ENCODE data around the gene DNAJB5.

DNAJB5 gene

DNA sequence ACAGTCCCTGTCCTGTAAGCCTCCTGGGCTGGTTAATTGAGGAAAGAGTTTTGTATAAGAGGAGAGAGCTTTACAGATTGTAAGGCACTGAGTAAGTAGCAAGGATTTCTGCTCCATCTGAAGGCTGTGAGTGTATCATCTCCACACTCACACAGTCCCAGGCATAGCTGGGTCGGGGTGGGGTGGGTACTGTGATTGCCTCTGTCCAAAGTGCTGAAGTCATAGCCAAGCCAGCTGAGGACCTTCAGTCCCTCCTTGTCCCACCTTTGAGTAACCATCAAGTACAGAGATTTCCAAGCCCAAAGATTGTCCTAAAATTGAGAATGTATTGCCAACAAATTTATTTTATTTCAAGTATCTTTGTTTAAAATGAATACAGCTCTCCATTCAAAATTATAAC, 5.5 kb upstream of the DNAJB5 start:
- DNase-seq (ENCODE audit: low spot score), result no peak

GRCh38 chr9:34985311-34985899, 4.1 kb upstream of the DNAJB5 start:
- DNase-seq (ENCODE audit: low spot score), result peak; percentile 53

- DNase-seq (ENCODE audit: low spot score), result no peak
Measured at GRCh38 chr9:34986540-34987047, 3.0 kb upstream of the DNAJB5 start.

DNA sequence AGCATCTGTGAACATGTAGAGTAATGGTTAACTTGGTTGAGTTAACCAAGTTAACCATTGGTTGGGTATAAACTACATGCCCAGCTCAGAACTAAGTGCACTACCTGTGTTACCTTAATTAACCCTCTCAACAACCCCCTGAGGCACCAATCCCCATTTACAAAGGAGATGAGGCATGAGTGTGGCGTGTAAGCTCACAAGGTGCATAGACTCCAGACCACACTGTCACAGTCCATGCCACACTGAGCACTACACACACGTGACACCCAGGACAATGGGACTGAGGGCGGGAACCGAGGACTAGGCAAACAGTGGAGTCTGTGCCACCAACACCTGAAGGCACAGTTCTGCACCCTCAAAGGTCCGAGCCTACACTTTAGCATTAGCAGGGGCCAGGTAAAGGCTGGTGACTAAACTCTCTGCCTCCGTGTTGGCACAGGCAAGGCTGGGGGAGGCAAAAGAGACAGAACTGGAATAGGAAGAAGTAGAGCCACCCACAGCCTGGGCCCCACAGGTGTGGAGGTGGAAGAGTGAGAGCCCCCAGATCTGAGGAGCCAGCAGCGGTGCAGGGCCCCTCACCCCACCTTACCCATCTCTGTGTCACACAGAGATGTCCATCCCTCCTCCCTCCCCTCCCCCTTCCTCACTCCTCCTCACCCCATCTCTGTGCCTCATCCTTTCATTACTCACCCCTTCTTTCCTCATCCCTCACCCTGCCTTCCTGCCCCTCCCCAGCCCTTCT, 2.2 kb upstream of the DNAJB5 start:
- no peak for DNase-seq (ENCODE audit: low spot score)

- DNase-seq (ENCODE audit: low spot score), result no peak
Measured at GRCh38 chr9:34988218-34989002, 1.1 kb upstream of the DNAJB5 start.

GRCh38 chr9:34989946-34990635, 546 bp downstream of the DNAJB5 start:
- peak; percentile 75 for DNase-seq (ENCODE audit: low spot score)

- DNase-seq (ENCODE audit: low spot score), result no peak
Measured at GRCh38 chr9:34990908-34991606, 1.5 kb downstream of the DNAJB5 start.

DNA sequence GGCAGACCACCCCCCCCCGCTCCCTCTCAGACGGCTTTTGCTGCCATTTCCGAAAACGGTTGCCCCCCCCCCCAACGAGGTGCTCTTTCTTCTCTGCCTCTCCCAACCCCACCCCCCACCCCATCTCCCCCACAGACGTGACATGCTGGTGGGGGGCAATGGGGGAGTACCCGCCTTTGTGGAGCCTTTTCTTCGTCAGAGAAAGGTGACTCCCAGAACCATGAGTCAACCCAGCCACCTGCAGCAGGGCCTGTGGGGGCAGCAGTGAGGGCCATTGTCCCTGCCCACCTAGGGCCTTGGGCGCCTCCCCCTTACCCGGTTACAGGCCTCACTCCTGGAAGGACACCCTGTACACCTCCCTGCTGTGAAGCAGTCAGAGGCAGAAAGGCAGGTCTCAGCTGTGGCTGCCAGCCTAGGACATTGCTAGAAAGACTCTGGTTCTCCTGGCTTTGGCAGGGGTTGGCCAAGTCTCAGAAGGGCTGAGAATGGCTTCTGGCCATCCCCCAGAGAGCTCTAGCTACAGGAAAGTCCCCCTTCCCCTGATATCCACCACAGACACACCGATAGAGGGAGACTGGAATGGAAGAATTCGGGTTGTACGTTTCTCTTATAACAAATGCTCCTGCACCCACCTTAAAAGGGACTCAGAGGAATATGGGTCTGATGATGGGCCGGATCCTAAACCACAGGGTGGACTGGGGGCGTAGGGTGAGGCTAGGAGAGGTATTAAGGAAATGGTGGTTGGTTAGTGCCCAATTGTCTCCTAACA, 2.2 kb downstream of the DNAJB5 start:
- no peak for DNase-seq (ENCODE audit: low spot score)

- DNase-seq (ENCODE audit: low spot score), result no peak
Measured at GRCh38 chr9:34992376-34992951, 2.9 kb downstream of the DNAJB5 start.

DNA sequence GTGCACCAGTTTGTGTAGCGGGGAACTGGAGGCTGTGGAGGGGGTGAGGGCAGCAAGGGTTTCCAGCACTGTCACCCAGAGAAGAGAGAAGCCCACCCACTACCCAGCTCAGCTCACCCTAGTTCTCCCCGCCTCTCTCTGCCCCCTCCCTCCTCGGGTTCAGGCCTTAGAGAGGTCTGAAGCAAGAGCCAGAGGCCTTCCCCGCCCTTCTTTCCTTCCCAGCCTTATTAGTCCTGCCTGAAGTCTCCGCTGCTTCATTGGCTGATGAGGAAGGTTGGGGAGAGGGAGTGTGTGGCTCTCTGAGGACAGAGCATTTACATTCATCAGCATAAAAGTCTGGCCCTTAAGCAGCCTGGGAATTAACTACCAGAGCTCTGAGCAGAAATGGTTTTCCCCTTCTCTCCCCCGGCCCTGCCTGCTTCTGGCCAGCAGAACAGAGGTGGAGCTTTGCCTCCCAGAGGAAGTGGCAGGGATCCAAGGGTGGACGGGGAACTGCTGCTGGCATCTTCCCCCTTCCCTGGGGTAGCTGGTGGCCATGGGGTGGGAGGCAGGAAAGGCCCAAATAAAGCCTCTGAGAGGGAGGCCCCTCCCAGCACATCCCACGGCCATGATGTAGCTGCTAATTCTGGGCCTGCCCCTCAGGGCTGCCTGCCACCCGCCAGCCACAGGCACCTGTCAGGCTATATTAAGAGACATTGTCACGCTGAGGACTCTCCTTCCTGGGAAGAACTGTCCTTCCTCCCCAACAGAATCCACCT, 4.1 kb downstream of the DNAJB5 start:
- DNase-seq (ENCODE audit: low spot score), result no peak

GRCh38 chr9:34994260-34994899, 4.8 kb downstream of the DNAJB5 start:
- peak; percentile 68 for DNase-seq (ENCODE audit: low spot score)

DNA sequence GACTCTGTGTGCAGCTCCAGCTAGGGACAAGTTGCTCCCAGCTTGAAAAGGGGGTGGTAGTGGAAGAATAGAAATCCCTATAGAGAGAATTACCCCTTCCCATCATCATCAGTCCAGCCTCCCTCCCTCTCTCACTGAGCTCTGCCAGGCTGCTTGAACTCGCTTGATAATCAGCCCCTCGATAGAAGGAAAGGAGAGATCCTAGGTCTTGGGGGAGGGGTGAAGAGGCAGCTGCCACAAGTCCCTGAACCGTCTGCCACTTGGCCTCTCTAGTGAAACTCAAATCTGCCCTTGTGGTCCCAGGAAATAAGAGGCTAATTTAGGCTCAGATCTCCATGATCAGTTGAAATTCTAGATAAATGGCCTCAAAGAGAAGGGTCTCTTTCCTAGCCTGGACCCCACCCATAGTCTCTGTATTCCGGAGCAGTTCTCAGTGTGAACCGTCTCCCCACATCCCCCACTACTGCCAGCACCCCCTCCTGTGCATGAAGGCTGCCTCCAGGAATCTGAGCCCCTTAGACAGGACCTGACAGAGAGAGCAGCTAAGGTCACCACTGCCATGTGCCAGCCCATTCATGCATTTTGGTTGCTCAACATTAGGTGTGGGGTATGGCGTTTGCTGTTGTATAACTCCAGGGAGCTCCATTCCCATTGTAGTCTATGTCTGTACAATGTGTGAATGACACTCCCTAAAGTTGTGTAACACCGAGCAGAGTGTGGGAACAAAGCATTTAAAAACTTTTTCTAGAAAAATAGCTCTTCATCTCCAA, 5.5 kb downstream of the DNAJB5 start:
- DNase-seq (ENCODE audit: low spot score), result no peak

GRCh38 chr9:34995670-34996060, 6.1 kb downstream of the DNAJB5 start:
- peak; percentile 4 for DNase-seq (ENCODE audit: low spot score)

- peak; percentile 6 for DNase-seq (ENCODE audit: low spot score)
Measured at GRCh38 chr9:34996181-34996904, 6.8 kb downstream of the DNAJB5 start.

DNA sequence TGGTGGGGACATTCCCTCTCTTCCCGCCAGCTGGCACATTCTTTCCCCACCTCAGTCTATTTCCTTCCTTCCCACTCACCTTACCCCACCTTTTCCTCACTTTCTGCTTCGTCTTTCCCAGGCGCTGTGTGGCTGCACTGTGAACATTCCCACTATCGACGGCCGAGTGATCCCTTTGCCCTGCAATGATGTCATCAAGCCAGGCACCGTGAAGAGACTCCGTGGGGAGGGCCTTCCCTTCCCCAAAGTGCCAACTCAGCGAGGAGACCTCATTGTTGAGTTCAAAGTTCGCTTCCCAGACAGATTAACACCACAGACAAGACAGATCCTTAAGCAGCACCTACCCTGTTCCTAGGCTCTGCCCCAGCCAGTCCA, 7.3 kb downstream of the DNAJB5 start:
- peak; percentile 2 for DNase-seq (ENCODE audit: low spot score)

GRCh38 chr9:34997379-34997781, 7.8 kb downstream of the DNAJB5 start:
- DNase-seq (ENCODE audit: low spot score), result peak; percentile 2

DNA sequence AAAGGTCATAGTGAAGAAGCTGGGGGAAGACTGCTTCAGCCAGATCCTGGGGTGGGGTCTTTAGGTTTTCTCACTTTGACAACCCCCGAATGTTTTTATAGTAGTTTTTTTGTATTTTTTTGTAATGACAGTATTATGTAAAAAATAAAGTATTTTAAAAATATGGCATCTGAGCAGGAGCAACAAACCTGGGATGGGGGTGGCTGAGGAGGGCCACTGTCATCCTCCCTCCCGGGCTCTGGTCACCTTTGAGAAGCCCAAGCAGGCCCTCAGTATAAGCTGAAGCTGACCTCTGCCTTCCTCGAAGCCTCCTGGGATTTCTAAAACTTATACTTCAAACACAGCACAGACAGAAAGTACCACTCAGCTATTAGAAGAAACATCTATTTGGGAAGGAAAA, 8.7 kb downstream of the DNAJB5 start:
- peak; percentile 2 for DNase-seq (ENCODE audit: low spot score)

DNA sequence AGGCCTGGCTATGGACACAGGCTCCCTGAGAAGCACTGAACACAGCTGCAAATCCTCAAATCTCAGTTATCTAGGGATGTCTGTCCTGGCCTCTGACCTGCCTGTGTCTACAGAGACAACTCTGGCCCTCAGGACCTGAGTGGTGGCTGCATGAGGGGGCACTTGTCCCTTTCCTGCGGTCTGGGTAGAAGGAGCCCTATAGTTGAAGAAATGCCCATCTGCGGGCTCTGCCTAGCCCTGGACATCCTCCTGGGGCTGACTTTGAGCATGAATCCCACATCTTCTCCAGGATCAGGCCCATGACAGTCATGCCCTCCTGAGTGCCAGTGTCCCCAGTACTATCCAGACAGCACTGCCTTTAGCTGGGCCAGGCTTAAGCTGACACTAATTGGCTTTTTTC, 10.0 kb downstream of the DNAJB5 start:
- peak; percentile 4 for DNase-seq (ENCODE audit: low spot score)
